Stimulated activated CD4-positive, alpha-beta T cell treated with anti-CD3 and anti-CD28 coated beads, Interleukin-4, amount 100 ng/mL, for 4 hours (primary cell): ENCODE data around the gene ATG10.

Experiments used
- DNase-seq, 2 experiments: peaks; one replicate each; pipeline ENCODE4 v3.0.0-alpha.2; 2020

Gene ATG10

GRCh38 chr5:82287625-82288024 lies 315.8 kb downstream of the ATG10 start:
- DNase-seq: no peak

- DNase-seq: no peak
Measured at GRCh38 chr5:82290005-82290404, 318.2 kb downstream of the ATG10 start.

GRCh38 chr5:82290908-82291307 lies 319.1 kb downstream of the ATG10 start:
- no peak for DNase-seq

GRCh38 chr5:82291420-82291819 lies 319.6 kb downstream of the ATG10 start:
- no peak for DNase-seq

GRCh38 chr5:82295144-82295543 lies 323.3 kb downstream of the ATG10 start:
- DNase-seq: no peak

- DNase-seq: no peak
Measured at GRCh38 chr5:82295959-82296531, 324.2 kb downstream of the ATG10 start.

- no peak for DNase-seq
Measured at GRCh38 chr5:82296929-82297328, 325.1 kb downstream of the ATG10 start.

- DNase-seq: no peak
Measured at GRCh38 chr5:82297711-82298110, 325.9 kb downstream of the ATG10 start.

GRCh38 chr5:82298668-82299067 lies 326.8 kb downstream of the ATG10 start:
- no peak for DNase-seq

GRCh38 chr5:82301190-82301589 lies 329.4 kb downstream of the ATG10 start:
- DNase-seq: no peak
